Measurements from ENCODE around the gene FAM163B.
A peak's percentile ranks its signal among the peaks of the same experiment; 100 is the strongest.
"Not testable (repeated sequence)": the region's sequence is repeated elsewhere in the genome, so short reads cannot be mapped to it uniquely, and the experiment has no call there.

The FAM163B gene

DNA sequence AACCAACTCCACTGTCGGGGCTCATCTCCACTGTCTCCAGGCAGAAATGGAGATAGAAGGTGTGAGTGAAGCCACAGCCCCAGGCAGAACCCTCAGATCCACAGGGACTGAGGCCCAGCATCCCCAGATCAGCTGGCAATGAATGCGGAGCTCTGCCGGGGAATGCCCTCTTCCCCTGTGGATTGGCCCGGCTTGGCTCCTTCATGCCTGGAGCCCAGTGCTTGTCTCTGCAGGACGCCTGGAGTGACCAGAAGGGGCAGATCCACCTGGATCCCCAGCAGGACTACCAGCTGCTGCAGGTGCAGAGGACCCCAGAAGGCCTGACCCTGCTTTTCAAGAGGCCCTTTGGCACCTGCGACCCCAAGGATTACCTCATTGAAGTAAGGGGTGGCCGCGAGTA, 30.4 kb upstream of the FAM163B start:
- no peak for DNase-seq

DNA sequence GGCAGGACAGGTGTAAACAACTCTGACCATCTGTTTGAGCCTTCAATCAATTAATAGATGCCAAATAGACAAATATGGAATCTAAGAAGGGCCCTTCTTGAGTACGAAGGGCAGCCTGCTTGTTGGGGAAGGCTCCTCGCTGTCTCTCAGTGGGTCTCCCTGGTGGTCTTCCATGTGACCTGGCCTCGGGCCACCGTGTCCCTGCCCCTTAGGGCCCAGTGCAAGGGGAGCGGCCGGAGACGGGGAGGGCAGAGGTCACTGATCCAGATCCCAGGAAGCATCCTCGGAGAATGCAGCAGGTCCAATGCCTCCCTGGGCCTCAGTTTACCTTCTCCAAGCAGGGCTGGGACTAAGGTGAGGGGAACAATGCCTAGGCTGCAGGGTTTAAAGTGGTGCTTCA, 29.5 kb upstream of the FAM163B start:
- no peak for DNase-seq

DNA sequence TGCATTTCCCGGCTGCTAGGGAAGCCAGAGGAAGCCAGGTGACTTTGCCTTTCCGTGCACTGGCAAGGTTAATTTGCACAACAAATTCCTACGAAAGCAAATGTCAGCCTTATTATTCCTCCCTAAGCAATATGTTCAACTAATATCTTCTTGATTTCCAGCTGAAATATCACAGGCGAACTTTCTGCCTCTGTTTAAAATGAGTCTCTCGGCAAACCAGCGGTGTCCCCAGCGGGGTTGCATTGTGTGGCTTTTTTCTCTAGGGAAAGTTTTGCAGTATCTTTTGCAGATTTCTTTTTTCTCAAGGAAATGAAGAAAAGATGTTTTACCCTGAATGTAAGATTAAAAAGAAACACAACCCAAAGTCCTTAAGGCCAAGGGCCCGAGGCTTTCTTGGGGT, 28.9 kb upstream of the FAM163B start:
- DNase-seq: no peak

DNA sequence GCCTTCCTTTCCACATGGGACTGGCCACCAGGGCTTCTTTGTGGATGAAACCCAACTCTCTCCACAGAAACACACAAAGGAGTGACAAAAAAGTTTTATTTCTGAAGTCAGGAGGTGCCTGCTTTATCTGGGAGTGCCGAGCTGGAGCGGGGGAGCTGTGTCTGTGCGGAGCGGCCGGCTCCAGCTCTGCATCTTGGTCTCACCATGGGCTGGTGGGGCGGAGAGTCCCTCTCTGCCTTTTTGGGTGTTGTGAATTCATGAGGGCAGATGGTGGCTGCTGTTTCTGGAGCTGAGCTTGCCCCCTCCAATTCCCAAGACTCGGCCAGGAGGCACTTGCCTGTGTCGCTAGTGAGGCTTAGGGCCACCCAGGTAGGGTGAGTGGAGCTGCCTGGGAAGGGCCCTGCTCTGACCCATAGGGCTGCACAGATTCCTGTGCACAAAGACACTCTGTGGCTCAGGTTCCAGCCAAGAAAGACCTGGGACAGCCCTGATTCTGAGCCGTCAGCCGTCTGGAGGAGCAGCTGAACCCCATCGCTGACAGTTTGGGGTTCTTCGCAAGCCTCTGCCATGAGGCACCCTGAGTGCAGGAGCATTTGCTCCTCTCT, 28.4 kb upstream of the FAM163B start:
- no peak for DNase-seq

DNA sequence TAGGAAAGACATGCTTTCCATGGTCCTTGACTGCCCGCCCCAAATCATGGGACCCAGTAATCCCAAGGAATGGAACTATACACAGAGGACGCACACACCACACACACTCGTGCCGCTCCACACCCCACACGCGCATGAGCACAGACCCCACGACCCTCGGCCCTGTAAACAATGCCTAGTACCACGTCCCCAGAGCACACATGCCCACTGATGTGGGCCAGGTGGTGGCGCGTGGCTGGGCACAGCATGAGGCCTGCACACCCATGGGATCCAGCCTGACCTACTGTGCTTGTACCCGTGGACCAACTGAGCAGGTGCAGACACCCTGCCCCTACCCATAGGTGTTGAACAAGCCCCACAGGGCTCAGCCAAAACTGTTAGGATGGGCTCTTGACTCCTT, 27.7 kb upstream of the FAM163B start:
- DNase-seq: no peak

DNA sequence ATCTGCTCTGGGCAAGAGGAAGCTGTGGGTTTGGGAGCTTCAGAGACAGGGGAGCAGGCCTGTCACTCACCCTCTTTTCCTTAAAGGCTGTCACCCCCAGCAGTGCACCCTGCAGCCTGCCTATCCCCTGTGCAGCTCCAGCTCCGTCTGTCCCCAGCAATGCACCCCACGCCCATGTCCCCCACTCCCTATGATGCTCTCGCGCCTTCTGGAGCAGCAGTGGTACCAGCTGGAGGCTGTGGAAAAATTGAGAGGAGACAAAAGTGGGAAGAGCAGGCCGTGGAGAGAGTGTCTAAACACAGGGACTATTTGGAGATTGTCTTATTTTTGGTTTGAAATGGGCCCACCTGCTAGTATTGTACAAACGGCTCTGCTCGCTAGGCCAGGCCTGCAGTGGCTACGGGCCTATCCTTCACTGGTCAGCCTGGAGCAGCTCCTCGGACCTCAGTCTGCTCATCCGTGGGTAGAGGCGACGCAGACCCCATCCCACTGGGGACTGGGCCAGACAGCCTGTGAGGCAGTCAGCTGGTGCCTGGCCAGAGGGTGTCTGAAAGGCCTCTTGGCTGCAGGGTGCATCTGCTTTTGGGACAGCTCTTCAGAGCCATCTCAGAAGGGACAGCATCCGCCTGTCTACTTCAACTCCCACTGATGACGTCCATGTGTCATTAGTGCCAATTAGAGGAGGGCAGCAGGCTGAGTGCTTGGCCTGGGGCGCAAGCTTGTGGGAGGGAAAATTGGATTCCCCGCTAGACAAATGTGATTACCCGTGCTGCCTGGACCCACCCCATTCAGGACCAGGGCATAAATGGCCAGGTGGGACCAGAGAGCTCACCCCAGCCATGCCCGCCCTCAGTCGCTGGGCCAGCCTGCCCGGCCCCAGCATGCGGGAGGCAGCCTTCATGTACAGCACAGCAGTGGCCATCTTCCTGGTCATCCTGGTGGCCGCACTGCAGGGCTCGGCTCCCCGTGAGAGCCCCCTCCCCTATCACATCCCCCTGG, 26.6 kb upstream of the FAM163B start, which contains the start of gene DBH:
Gene DBH (plus strand): TSS at position 831 of the 999 bp plus-strand sequence. CDS start 9 bp downstream, at position 840.
- DNase-seq: no peak

DNA sequence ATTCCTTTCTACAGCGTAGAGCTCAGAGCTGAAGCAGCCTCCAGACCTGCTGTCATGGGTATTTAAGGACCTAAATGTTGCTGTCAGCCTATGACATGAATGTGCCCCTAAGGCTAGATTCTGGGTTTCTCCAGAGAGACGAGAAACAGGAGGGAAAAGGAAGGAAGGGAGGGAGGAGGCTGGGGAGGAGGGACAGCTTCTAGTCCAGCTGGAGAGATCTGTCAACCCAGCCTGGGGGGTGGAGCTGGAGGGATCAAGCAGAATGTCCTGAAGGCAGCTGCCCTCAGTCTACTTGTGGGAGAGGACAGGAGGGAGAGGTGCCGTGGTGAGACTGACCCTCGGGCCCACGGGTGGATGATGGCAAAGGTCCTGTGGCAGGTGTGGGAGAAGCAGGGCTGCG, 25.9 kb upstream of the FAM163B start:
- no peak for DNase-seq

DNA sequence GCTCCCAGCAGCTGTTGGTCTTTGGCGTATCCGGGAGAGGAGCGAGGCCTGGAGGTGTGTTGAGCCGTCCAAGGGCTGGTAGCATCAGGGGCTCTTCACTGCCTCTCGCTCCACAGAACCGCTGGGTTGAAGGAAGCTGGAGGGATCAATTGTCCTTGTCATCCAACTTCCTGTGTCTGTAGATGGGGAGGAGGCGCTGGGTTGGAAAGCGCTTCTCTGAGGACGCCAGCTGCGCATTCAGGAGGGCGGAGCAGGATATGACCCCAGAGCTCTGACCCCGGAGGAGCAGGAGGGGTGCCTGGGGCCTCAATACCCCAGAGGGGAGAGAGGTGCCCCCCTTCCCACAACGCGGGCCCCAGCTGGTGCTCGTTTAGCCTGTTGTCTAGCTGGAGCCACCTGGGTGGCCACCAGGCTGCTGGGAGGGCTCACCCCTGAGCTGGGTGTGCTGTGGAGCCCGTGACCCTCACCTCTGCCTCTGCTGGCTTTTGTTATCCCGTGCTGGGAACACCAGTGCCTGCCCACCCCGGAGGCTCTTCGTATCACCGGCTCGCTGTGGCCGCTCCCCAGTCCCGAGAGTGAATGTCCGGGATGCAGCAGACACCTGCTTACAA, 25.0 kb upstream of the FAM163B start:
- DNase-seq: no peak

DNA sequence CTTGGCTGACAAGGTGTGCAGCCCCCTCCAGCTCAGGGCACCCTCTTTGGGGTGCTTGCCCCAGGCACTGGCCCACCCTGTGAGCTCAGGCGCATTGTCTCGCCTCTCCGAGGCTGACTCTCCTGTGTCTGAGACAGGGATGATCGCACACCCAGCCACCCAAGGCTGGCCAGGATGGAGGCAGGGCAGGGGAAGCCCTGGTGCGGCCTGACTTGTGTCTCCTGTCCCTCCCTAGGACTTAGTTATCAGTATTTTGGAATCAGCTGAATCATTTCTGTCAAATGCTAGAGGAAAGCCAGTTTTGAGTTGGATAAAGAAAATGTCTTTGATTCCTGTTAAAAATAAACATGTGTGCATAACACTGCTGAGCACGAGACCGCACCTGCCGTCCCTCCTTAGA, 24.5 kb upstream of the FAM163B start:
- DNase-seq: no peak

DNA sequence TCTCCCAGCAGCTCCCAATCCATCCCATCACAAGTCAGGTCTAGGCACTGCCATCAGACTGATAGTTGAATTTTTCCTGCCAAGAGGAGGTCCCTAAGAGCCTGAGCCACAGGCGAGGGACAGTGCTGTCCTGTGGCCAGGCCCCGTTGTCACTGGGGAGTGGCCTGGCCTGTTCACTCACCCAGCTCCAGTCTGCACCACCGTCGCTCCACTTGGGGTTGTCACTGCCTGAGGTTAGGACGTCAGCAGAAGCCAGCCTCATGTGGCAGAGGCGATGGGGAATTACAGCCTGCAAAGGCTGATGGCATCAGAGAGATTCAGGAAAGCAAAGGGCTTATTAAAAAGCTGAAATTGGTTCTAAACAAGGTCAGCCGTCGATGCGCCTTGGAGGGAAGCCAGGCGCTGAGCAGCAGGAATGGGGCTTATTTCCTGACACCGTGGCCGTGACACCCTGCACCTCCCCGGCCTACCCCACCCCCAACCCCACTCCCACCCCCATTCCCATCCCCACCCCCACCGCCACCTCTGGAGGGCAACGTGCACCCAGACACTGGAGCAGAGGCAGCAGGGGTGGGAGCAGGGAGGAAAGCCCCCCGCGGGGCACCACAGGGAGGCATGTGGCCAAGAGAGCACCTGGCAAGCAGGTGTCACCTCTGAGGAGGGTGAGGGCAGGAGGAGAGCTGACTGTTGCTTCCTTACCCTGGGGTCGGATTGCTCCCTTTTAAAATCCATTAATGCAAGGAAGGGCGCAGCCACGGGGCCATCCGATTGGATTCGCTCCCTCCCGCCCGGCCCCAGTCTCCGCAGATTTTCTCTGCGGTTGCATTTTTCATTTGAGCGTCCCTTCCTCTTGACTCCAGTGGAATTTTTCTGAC, 23.9 kb upstream of the FAM163B start:
- DNase-seq: no peak

DNA sequence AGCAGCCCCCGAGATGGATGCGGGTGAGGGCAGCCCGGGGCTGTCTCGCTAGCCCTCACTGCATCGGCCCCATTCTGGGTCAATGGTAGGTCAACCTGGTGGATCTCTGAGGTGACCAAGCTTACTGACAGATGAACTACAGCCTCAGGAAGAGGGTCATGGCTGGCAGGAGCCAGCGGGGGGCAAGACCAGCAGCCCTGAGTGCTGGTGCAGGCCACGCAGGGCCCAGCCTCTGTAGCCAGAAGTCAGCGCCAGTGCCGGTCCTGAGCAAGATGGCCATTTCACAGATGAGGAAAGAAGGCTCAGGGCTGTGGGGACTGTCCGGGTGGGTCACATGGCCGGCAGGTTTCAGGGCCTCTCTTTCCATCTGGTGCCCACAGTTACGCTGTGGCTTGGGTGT, 21.9 kb upstream of the FAM163B start:
- DNase-seq: no peak

DNA sequence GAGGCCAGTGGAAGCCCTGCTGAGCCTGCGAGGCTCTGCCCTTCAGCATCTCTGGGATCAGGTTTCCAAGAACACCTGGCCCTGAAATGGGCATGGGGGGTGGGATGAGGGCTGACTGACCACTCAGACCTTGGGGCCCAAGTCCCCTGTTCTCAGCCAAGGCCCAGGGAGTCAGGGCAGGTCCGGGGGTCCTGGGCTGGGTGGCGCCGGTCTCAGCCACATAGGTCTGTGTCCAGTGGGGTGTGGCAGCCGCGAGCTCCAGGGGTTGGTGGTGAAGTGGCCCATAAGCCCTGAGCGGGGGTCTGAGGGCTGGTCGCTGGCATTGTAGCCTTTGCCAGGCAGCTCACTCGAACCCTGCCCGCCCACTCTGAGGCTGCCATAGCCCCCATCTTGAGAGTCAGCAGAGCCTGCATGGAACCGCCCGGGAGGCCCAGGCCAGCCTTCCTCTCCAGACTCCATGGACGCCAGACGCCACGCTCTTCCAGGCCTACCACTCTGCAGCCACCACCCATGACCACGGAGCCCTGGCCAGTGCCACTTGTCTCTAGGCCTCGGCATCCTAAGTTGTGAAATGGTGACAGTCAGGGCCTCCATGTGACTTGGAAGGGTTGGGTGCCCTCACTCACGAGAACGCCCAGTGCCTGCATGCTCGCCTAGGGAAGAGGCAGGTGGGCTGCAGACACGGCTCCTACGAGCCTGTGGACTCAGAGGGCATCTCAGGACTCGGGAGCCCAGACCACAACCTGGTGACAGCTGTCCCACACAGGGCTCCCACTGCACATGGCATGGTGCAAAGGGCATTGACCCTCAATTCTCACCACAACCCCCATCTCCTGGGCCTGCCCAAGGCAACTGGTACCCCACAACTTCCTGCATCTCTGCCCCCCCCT, 20.3 kb upstream of the FAM163B start:
- no peak for DNase-seq

DNA sequence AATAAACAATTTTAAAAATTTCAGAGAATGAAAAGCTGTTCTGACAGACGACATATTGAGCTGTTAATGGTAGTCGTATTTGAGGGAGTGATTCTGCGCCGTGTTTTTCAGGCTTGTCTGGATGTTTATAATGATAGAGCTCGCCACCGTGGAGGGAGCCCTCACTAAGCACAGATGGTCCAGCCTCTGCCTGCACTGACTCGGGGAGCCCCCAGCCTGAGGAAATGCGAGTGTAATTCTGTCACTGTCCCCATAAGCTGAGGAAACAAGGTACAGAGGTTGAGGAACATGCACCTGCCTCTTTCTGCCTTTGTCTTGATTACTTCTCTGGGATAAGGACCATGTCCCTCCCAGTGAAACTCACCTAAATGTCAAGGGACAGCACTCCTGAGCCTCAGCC, 19.6 kb upstream of the FAM163B start:
- DNase-seq: no peak

DNA sequence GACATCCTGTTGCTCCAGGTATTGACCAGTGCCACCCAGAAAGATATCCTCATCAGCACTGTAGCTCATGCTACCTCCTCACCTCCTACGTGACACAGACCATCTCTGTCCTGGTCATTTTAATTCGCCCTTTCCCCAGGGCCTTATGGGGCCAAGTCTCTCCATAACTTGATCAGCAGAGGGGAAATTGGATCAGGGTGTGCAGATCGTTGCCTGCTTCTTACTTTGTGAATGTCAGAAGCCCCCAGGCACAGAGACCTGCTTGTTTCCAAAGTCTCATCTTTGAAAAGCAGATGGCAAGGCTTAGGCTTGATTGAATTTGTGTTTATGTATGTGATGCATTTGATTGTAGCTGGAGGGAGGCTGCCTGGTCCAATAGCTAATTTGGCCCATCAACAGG, 18.2 kb upstream of the FAM163B start:
- DNase-seq: no peak

DNA sequence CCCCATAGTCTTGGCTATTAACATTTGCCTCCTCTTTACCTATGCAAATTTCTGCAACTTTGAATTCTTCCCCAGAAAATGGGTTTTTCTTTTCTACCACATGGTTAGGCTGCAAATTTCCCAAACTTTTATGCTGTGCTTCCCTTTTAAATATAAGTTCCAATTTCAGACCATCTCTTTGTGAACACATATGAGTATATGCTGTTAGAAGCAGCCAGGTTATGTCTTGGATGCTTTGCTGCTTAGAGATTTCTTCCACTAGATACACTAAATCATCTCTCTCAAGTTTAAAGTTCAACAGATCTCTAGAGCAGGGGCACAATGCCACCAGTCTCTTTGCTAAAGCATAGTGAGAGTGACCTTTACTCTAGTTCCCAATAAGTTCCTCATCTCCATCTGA, 16.8 kb upstream of the FAM163B start:
- DNase-seq: not testable (repeated sequence)

DNA sequence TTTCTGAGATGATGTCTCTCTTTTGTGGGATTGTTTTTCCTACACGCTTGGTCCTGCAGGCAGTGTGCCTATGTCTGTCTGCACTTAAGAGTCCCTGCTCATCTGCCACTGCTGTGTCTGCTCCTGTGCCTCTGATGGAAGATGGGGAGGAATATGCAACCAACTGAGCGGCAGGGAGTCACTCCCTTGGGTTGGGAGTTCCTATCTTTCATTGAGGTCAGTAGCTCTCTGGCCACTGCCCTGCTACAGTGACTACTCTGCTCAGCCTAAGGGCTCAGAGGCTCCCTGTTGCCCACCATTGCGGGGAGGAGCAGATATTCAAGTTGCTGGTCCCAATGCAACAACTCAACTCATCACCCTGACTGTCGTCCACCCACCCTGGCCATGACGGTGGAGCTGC, 13.4 kb upstream of the FAM163B start:
- no peak for DNase-seq

DNA sequence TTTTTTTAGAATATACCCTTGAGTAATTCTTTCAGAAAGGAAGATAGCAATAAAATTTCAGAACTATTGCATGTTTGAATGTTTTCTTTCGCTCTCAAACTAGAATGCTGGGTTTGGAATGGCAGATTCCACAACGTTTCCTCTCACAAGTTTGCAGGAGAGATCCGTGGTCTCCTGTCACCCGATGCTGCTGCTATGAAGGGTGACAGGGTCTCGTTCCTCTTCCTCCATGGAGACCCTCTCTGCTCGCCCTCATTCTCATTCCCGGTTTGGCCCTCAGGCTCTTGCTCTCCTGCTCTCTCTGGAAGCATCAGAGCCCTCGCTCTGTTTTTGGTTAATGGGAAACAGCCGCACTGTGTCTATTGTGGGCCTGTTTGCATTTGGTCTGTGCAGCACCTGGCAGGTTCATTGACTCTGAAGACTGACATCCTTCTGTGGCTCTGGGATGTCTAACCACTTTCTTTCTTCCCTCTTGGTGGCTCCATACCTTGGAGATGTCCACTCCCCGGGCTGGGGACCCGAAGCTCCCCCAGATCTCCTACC, 12.6 kb upstream of the FAM163B start:
- no peak for DNase-seq

DNA sequence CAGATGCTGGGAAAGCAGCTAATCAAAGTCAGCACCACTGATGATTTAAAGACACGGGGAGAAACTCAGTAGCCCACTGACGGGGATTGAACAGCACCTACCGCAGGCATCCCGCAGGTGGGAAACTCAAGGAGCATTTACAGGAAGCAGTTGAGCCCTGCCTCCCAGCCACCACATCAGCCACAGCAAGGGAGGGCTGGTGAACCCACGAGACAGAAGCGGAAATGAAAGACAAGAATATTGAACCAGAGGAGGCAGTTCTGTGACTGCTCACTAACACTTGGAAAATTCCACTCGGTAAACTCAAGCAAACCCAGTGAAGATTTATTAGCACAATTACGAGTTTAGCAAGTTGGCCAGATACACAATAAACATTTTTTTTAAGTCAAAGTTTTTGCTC, 10.6 kb upstream of the FAM163B start:
- peak; percentile 32 to 71 for DNase-seq

DNA sequence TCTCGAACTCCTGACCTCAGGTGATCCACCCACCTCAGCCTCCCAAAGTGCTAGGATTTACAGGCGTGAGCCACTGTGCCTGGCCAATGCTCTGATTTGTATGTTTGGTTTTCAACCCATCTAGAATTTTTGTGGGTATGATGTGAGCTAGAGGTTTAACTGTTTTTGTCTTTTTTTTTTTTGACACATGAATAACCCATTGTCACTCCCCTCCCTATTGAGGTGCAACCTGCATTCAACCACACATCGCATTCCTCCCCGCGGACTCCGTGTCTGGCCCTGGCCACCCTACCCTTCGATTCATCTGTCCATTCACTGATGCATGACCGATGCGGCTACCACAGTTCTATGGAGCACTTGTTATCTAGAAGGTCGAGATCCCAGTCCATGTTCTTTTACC, 9.5 kb upstream of the FAM163B start:
- DNase-seq: no peak

DNA sequence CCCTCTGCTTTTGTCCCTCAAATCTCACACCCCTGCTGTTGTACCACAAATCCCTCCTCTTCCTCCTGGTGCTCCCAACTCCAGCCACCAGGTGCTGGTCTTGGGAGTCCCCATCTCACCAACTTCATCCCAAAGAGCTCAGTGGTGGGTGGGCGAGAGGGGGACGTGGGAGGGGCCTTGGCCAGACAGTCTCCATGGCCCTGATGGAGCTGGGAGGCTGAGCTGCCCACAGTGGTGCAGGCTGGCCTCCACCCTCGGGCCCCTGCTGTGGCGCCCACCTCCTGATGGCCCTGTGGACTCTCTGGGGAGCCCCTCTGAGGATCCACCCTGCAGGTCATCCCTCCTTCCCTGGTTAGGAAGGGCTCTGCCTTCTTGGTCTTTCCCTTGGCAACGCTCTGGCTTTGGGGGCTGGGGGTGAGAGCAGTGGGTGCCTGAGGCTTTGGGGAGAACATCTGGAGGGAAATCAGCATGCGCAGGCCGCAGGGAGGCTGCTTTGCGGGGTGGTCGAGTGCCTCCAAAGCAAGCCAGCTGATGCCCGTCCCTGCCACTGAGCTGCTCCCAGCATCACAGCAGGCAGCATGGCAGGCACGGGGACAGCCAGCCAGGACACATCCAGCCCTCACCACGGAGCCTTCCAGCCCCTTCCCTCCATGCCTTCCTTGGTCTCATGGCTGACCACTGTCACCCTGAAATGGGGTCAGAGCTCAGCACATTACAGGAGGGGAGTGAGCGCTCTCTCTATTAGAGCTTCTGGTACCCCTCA, 7.6 kb upstream of the FAM163B start:
- no peak for DNase-seq

Measured in stimulated activated CD4-positive, alpha-beta T cell treated with anti-CD3 and anti-CD28 coated beads, Interleukin-4, amount 100 ng/mL, for 4 hours (primary cell).